ENCODE results near the gene SERPING1.

Gene SERPING1

DNA sequence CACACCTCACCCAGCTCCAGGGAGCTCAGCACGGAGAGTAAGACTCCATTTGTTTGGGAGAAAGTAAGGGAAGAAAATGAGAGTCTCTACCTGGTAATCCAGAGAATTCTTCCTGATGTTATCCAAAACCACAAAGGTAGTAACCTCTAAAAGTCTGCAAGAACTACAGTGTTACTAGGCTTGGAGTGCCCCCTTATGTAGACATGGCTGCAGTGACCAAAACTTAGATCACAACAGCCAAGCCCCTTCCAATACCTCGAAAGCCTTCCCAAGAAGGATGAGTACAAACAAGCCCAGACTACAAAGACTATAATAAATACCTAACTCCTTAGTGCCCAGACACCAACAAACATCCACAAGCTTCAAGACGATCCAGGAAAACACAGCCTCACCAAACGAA, 34.9 kb upstream of the SERPING1 start:
- H2AFZ ChIP-seq (ENCODE audit: low read depth, low read length): no peak overlapping the region
- no peak overlapping the region for H3K23ac ChIP-seq (ENCODE audit: low read length in 2 of 2)
- no peak for DNase-seq
- H2BK15ac ChIP-seq (ENCODE audit: low read depth, poor library complexity, severe bottlenecking): no peak overlapping the region
- no peak overlapping the region for H4K8ac ChIP-seq (ENCODE audit: low read length)
- no peak overlapping the region for H3K18ac ChIP-seq (ENCODE audit: low read depth in 1 of 2, low read length in 2 of 2)
- no peak overlapping the region for H3K4me2 ChIP-seq (ENCODE audit: low read length, poor library complexity, severe bottlenecking)
- 83% methylated on average over 4 of the region's 4 CpGs for WGBS
- H2BK12ac ChIP-seq (ENCODE audit: low read length in 2 of 2): no peak overlapping the region
- no peaks in the 10 kb centered on the region for H3K27me3 ChIP-seq (ENCODE audit: control insufficient read depth in 1 of 2, insufficient read depth in 1 of 2, low read length in 2 of 2)
- H3K4ac ChIP-seq (ENCODE audit: low read depth in 1 of 2, low read length in 2 of 2): no peak overlapping the region
- H3K36me3 ChIP-seq (ENCODE audit: control insufficient read depth in 1 of 2, insufficient read depth in 2 of 2, low read depth in 1 of 2, low read length in 2 of 2): peaks cover 13 to 34% of the 10 kb centered on the region in 2 experiments
- no peak overlapping the region for H3K4me3 ChIP-seq (ENCODE audit: insufficient read depth in 1 of 2, low read depth in 1 of 2, low read length in 2 of 2)
- peaks cover 4% of the 10 kb centered on the region for H3K4me1 ChIP-seq (ENCODE audit: control insufficient read depth, insufficient read depth, low read depth, low read length)
- H2BK120ac ChIP-seq (ENCODE audit: low read depth, low read length): no peak overlapping the region
- no peaks in the 10 kb centered on the region for H3K9me3 ChIP-seq (ENCODE audit: control insufficient read depth, low read length)
- no peak overlapping the region for H3K14ac ChIP-seq (ENCODE audit: low read length in 2 of 2)
- H3K27ac ChIP-seq (ENCODE audit: low read length, poor library complexity, severe bottlenecking): no peak overlapping the region
- H3K79me1 ChIP-seq (replicated peaks; ENCODE audit: low read length, poor library complexity, severe bottlenecking): peaks cover 10% of the 10 kb centered on the region
- H4K91ac ChIP-seq (ENCODE audit: low read length): no peak overlapping the region
- H2AK5ac ChIP-seq (ENCODE audit: low read length, severe bottlenecking): no peak overlapping the region
- no peak overlapping the region for H3K9ac ChIP-seq (ENCODE audit: low read length)
- H2BK5ac ChIP-seq (ENCODE audit: low read depth, low read length, poor library complexity, severe bottlenecking): no peak overlapping the region

DNA sequence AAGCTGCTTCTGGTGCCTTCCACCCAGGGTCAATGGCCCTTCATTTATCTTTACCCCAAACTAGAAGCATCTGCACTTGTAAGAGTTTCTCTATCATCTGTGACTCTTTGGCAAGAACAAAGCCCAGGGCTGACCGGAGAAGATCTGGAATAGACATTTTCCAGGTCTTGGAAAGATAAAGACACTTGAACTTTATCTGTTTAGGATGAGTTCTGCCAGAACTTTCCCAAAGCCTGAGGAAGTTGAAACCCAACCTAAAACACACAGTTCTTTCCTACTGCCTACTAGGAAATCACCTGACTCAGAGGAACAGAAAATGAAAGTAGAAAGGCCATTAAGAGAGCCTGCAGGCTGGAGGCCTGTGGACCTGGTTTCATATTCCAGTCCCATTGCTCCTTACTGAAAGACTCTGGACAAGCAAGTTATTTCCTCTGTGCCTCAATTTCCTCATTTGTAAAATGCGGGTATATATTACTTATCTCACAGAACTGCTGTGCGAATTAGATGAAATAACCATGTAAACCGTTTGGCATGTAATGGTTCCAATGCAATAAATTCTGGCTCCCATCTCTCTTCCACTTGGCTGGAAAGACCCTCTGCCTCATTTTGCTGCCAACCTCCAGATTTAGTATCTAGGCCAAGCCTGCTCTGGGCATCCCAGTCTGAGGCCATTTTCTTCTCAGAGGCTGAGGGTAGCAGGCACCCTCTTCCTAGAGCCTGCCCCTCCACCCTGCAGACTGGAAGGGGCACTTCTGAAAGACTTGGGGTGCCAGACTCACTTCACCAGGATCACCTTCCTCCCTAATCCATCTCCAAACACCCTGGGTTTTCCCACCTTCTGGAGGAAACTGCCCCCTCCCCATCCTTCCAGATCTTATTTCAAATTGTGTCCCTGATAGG, 31.2 kb upstream of the SERPING1 start:
- Histone ChIP-seq H2BK120ac (ENCODE audit: low read depth, low read length) (no peak overlapping the region), H3K27me3 (ENCODE audit: control insufficient read depth in 1 of 2, insufficient read depth in 1 of 2, low read length in 2 of 2) (no peaks in the 10 kb centered on the region), H3K9me3 (ENCODE audit: control insufficient read depth, low read length) (no peaks in the 10 kb centered on the region), H2AFZ (ENCODE audit: low read depth, low read length) (no peak overlapping the region), H3K4me3 (ENCODE audit: insufficient read depth in 1 of 2, low read depth in 1 of 2, low read length in 2 of 2) (peak overlapping the region in 1 of 2 experiments; percentile 85), H2BK5ac (ENCODE audit: low read depth, low read length, poor library complexity, severe bottlenecking) (no peak overlapping the region), H3K4me2 (ENCODE audit: low read length, poor library complexity, severe bottlenecking) (peak overlapping the region; percentile 17), H4K91ac (ENCODE audit: low read length) (peak overlapping the region; percentile 78), H3K14ac (ENCODE audit: low read length in 2 of 2) (no peak overlapping the region), H3K23ac (ENCODE audit: low read length in 2 of 2) (no peak overlapping the region), H3K27ac (ENCODE audit: low read length, poor library complexity, severe bottlenecking) (no peak overlapping the region), H3K4ac (ENCODE audit: low read depth in 1 of 2, low read length in 2 of 2) (peak overlapping the region in 1 of 2 experiments; percentile 33), H2BK15ac (ENCODE audit: low read depth, poor library complexity, severe bottlenecking) (peak overlapping the region; percentile 49), H3K36me3 (ENCODE audit: control insufficient read depth in 1 of 2, insufficient read depth in 2 of 2, low read depth in 1 of 2, low read length in 2 of 2) (peaks cover 0 to 8% of the 10 kb centered on the region in 2 experiments), H3K9ac (ENCODE audit: low read length) (peak overlapping the region; percentile 86), H2BK12ac (ENCODE audit: low read length in 2 of 2) (no peak overlapping the region), H2AK5ac (ENCODE audit: low read length, severe bottlenecking) (no peak overlapping the region), H3K18ac (ENCODE audit: low read depth in 1 of 2, low read length in 2 of 2) (peak overlapping the region; percentile 38 to 64), H3K4me1 (ENCODE audit: control insufficient read depth, insufficient read depth, low read depth, low read length) (peaks cover 12% of the 10 kb centered on the region), H3K79me1 (replicated peaks; ENCODE audit: low read length, poor library complexity, severe bottlenecking) (peaks cover 6% of the 10 kb centered on the region), H4K8ac (ENCODE audit: low read length) (peak overlapping the region; percentile 83)
- DNase-seq: peak; percentile 80
- WGBS: 81% methylated on average over 4 of the region's 4 CpGs

DNA sequence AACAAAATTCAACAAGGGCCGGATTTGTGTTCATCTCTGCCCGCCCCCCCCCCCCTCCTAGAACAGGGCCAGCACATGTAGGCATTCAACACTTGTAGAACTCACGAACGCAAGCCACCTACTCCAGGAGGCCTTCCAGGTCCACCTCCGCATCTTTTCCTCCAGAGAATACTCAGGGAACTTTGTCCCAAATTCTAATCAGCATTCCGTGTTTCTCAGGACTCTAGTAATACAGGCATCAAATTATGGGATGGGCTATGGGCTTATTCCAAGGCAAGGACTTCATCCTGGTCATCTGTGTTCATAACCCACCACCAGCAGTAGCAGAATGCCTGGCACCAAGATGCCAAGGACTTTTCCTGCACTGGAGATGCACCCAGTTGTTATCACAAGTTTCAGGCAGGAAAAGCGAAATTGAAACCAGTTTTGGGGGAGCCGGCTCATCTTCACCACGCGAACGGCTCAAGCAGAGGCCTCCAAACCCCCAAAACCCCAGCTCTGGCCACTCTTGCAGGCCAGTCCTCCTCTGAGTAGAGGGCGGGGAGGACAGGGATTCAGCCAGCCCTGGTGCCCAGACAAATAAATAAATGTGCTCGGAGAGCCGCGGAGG, 30.5 kb upstream of the SERPING1 start:
- Histone ChIP-seq H2BK12ac (ENCODE audit: low read length in 2 of 2) (peak overlapping the region in 1 of 2 experiments; percentile 75), H2BK120ac (ENCODE audit: low read depth, low read length) (no peak overlapping the region), H3K36me3 (ENCODE audit: control insufficient read depth in 1 of 2, insufficient read depth in 2 of 2, low read depth in 1 of 2, low read length in 2 of 2) (peaks cover 0 to 6% of the 10 kb centered on the region in 2 experiments), H2AK5ac (ENCODE audit: low read length, severe bottlenecking) (no peak overlapping the region), H3K4ac (ENCODE audit: low read depth in 1 of 2, low read length in 2 of 2) (peak overlapping the region; percentile 40 to 89), H3K18ac (ENCODE audit: low read depth in 1 of 2, low read length in 2 of 2) (peak overlapping the region; percentile 37 to 75), H3K23ac (ENCODE audit: low read length in 2 of 2) (peak overlapping the region in 1 of 2 experiments; percentile 99), H2BK15ac (ENCODE audit: low read depth, poor library complexity, severe bottlenecking) (peak overlapping the region; percentile 49), H3K27ac (ENCODE audit: low read length, poor library complexity, severe bottlenecking) (no peak overlapping the region), H3K27me3 (ENCODE audit: control insufficient read depth in 1 of 2, insufficient read depth in 1 of 2, low read length in 2 of 2) (no peaks in the 10 kb centered on the region), H3K14ac (ENCODE audit: low read length in 2 of 2) (no peak overlapping the region), H2BK5ac (ENCODE audit: low read depth, low read length, poor library complexity, severe bottlenecking) (no peak overlapping the region), H2AFZ (ENCODE audit: low read depth, low read length) (peak overlapping the region; percentile 74), H4K8ac (ENCODE audit: low read length) (peak overlapping the region; percentile 12), H3K4me1 (ENCODE audit: control insufficient read depth, insufficient read depth, low read depth, low read length) (peaks cover 12% of the 10 kb centered on the region), H3K4me3 (ENCODE audit: insufficient read depth in 1 of 2, low read depth in 1 of 2, low read length in 2 of 2) (peak overlapping the region; percentile 85 to 90), H3K9ac (ENCODE audit: low read length) (peak overlapping the region; percentile 86), H3K79me1 (replicated peaks; ENCODE audit: low read length, poor library complexity, severe bottlenecking) (peaks cover 6% of the 10 kb centered on the region), H4K91ac (ENCODE audit: low read length) (peak overlapping the region; percentile 3), H3K9me3 (ENCODE audit: control insufficient read depth, low read length) (no peaks in the 10 kb centered on the region), H3K4me2 (ENCODE audit: low read length, poor library complexity, severe bottlenecking) (peak overlapping the region; percentile 77)
- DNase-seq: peak; percentile 57
- WGBS: 46% methylated on average over 12 of the region's 15 CpGs
